WTC11 (cell line): ENCODE measurements around the gene HRH3. TPM values are rescaled to one million over a fixed set of nuclear protein-coding genes. Genes with fewer than 3 reads are reported as not detected.

Experiments
- ATAC-seq: fragments of 200-7000 bp; cut with Tn5 transposase; 2 replicates; pipeline ENCODE4 v1.10.0; 2021; ENCODE audit warnings: mild to moderate bottlenecking, moderate library complexity
- CTCF ChIA-PET: fragments of 300-600 bp; sonication (Branson Sonifier 250); formaldehyde crosslinking; loops from one replicate; lab custom pipeline; 2021; ENCODE audit warnings: antibody characterized with exemption; lab: Charles Lee
- POLR2A ChIA-PET: fragments of 350-600 bp; sonication (Branson Sonifier 250); formaldehyde crosslinking; loops from one replicate; lab custom pipeline; 2021; ENCODE audit warnings: antibody characterized with exemption; lab: Charles Lee
- DNase-seq: peaks from one replicate; pipeline ENCODE4 v3.0.0; 2021; ENCODE audit warnings: low spot score
- H3K27ac Mint-ChIP-seq: 2 replicates; pipeline ENCODE4 v1.8.0; 2021; ENCODE audit warnings: mixed read lengths
- H3K27me3 Mint-ChIP-seq: 2 replicates; pipeline ENCODE4 v1.8.0; 2021; ENCODE audit warnings: low read depth, mild to moderate bottlenecking, moderate library complexity, mixed read lengths
- H3K36me3 Mint-ChIP-seq: 2 replicates; pipeline ENCODE4 v1.8.0; 2021; ENCODE audit warnings: mixed read lengths
- H3K4me1 Mint-ChIP-seq: 2 replicates; pipeline ENCODE4 v1.8.0; 2022; ENCODE audit warnings: mixed read lengths
- H3K4me3 Mint-ChIP-seq: 2 replicates; pipeline ENCODE4 v1.8.0; 2021; ENCODE audit warnings: mild to moderate bottlenecking, moderate library complexity, mixed read lengths
- H3K9me3 Mint-ChIP-seq: 2 replicates; pipeline ENCODE4 v1.8.0; 2021; ENCODE audit warnings: mixed read lengths
- AR ChIP-seq: fragments of 250-450 bp; sonication (Bioruptor Pico); IDR thresholded peaks from 2 replicates; pipeline ENCODE4 v1.9.0; 2021; ENCODE audit warnings: mild to moderate bottlenecking
- ARID4B ChIP-seq: sonication (generic); formaldehyde crosslinking; IDR thresholded peaks from 2 replicates; pipeline ENCODE4 v1.8.0; 2023; ENCODE audit warnings: missing genetic modification reagents, mild to moderate bottlenecking, borderline replicate concordance
- ATF1 ChIP-seq: sonication (generic); formaldehyde crosslinking; IDR thresholded peaks from 2 replicates; pipeline ENCODE4 v1.8.1; 2023; ENCODE audit warnings: mild to moderate bottlenecking, moderate library complexity, missing genetic modification reagents
- CTCF ChIP-seq: fragments of 200-600 bp; IDR thresholded peaks from 2 replicates; pipeline ENCODE4 v1.8.0; 2022; ENCODE audit warnings: antibody characterized with exemption
- ERG ChIP-seq: fragments of 250-450 bp; sonication (Bioruptor Pico); IDR thresholded peaks from 2 replicates; pipeline ENCODE4 v1.8.0; 2021; ENCODE audit warnings: mild to moderate bottlenecking
- JAZF1 ChIP-seq: fragments of 250-450 bp; sonication (Bioruptor Pico); IDR thresholded peaks from 2 replicates; pipeline ENCODE4 v1.9.0; 2021; ENCODE audit warnings: moderate library complexity, mild to moderate bottlenecking, inconsistent platforms
- MYBL2 ChIP-seq: sonication (generic); formaldehyde crosslinking; IDR thresholded peaks from 2 replicates; pipeline ENCODE4 v1.8.1; 2023; ENCODE audit warnings: mild to moderate bottlenecking, moderate library complexity, missing genetic modification reagents
- NFYB ChIP-seq: sonication (generic); formaldehyde crosslinking; conservative IDR thresholded peaks from 2 replicates; pipeline ENCODE4 v1.8.0; 2022; ENCODE audit warnings: low read depth, missing genetic modification reagents
- NR1H2 ChIP-seq: sonication (generic); formaldehyde crosslinking; IDR thresholded peaks from 2 replicates; pipeline ENCODE4 v1.9.0; 2021; ENCODE audit warnings: mild to moderate bottlenecking, moderate library complexity, missing genetic modification reagents
- SMAD3 ChIP-seq: sonication (generic); formaldehyde crosslinking; IDR thresholded peaks from 2 replicates; pipeline ENCODE4 v1.8.0; 2022; ENCODE audit warnings: missing genetic modification reagents, mild to moderate bottlenecking, borderline replicate concordance
- SMAD4 ChIP-seq: sonication (generic); formaldehyde crosslinking; IDR thresholded peaks from 2 replicates; pipeline ENCODE4 v1.8.0; 2022; ENCODE audit warnings: mild to moderate bottlenecking, missing genetic modification reagents
- TEAD1 ChIP-seq: sonication (generic); formaldehyde crosslinking; IDR thresholded peaks from 2 replicates; pipeline ENCODE4 v1.8.0; 2022; ENCODE audit warnings: mild to moderate bottlenecking, missing genetic modification reagents
- ZNF121 ChIP-seq: sonication (generic); formaldehyde crosslinking; IDR thresholded peaks from 2 replicates; pipeline ENCODE4 v1.8.0; 2023; ENCODE audit warnings: missing genetic modification reagents
- ZNF138 ChIP-seq: sonication (generic); formaldehyde crosslinking; conservative IDR thresholded peaks from 2 replicates; pipeline ENCODE4 v1.8.1; 2022; ENCODE audit warnings: mild to moderate bottlenecking, moderate library complexity, missing genetic modification reagents
- ZNF263 ChIP-seq: sonication (generic); formaldehyde crosslinking; IDR thresholded peaks from 2 replicates; pipeline ENCODE4 v1.8.1; 2022; ENCODE audit warnings: low read depth, mild to moderate bottlenecking, moderate library complexity, missing genetic modification reagents
- ZNF416 ChIP-seq: fragments of 250-450 bp; sonication (Bioruptor Pico); IDR thresholded peaks from 2 replicates; pipeline ENCODE4 v1.9.0; 2021; ENCODE audit warnings: mild to moderate bottlenecking, inconsistent platforms
- ZNF671 ChIP-seq: fragments of 250-450 bp; sonication (Bioruptor Pico); IDR thresholded peaks from 2 replicates; pipeline ENCODE4 v1.8.0; 2021; ENCODE audit warnings: mild to moderate bottlenecking
- total RNA-seq: library from RNA; stranded (reverse); gene quantifications from 3 replicates; pipeline ENCODE4 v1.2.3, GENCODE V29; 2021

HRH3 gene
- total RNA-seq, 1 experiment from 2014 or later: 3.3 TPM

GRCh38 chr20:62239278-62239879 is 19.3 kb upstream of the HRH3 start:
- H3K27ac Mint-ChIP-seq: peak overlapping the region; percentile 36; the same call in 1 of the 2 replicates
- H3K27me3 Mint-ChIP-seq: no peaks in the 10 kb centered on the region
- H3K9me3 Mint-ChIP-seq: no peaks in the 10 kb centered on the region
- TF ChIP-seq NFYB (CRISPR knock-in tag) (0 out of 2 replicates have a peak, but pooled peaks have one; percentile 2), ATF1 (CRISPR knock-in tag) (no peak)
- TF ChIP-seq, all 79 proteins: peak for 1
- CTCF ChIA-PET: no interaction called here
- no peak for ATAC-seq
- H3K4me3 Mint-ChIP-seq: peak overlapping the region; percentile 84
- no peak for DNase-seq
- H3K36me3 Mint-ChIP-seq: peaks cover 6% of the 10 kb centered on the region
- POLR2A ChIA-PET: no interaction called here
- H3K4me1 Mint-ChIP-seq: peaks cover 17% of the 10 kb centered on the region

GRCh38 chr20:62238569-62239277 is 18.6 kb upstream of the HRH3 start:
- peaks cover 15% of the 10 kb centered on the region for H3K4me1 Mint-ChIP-seq
- H3K9me3 Mint-ChIP-seq: peaks cover 2% of the 10 kb centered on the region
- ATAC-seq (no peak), DNase-seq (no peak)
- H3K27ac Mint-ChIP-seq: peak overlapping the region; percentile 36; the same call in 1 of the 2 replicates
- peak overlapping the region; percentile 84 for H3K4me3 Mint-ChIP-seq
- H3K36me3 Mint-ChIP-seq: peaks cover 6% of the 10 kb centered on the region
- H3K27me3 Mint-ChIP-seq: no peaks in the 10 kb centered on the region
- CTCF ChIA-PET: interaction anchor here (0.5 to 1.0 kb wide), 5 partner anchors 29 to 144 kb away, joined by 3 to 4 read pairs (median 4); no protein-coding TSS in a partner anchor
- POLR2A ChIA-PET: interaction anchor here (0.7 kb wide), 1 partner anchor 128 kb away, joined by 4 read pairs; no protein-coding TSS in a partner anchor
- TF ChIP-seq NFYB (CRISPR knock-in tag) (0 out of 2 replicates have a peak, but pooled peaks have one; percentile 7), ARID4B (CRISPR knock-in tag) (0 out of 2 replicates have a peak, but pooled peaks have one; percentile 5), NR1H2 (no peak)

GRCh38 chr20:62237801-62238568 is 17.9 kb upstream of the HRH3 start, which contains the start of gene OSBPL2:
Gene OSBPL2, plus strand, starts transcription at chr20:62238521. Its CDS starts 17,664 bp downstream, at chr20:62256185.
- H3K4me3 Mint-ChIP-seq: peak within 1 kb of the TSS; percentile 84
- H3K9me3 Mint-ChIP-seq: peaks cover 5% of the 10 kb centered on the region
- ChIA-PET CTCF (interaction anchor here (0.5 to 1.0 kb wide), 5 partner anchors 29 to 145 kb away, joined by 3 to 4 read pairs (median 4); no protein-coding TSS in a partner anchor), POLR2A (interaction anchor here (0.7 kb wide), 1 partner anchor 128 kb away, joined by 4 read pairs; no protein-coding TSS in a partner anchor)
- H3K36me3 Mint-ChIP-seq: peaks cover 6% of the 10 kb centered on the region
- peak within 1 kb of the TSS; percentile 87 for H3K27ac Mint-ChIP-seq
- DNase-seq: peak; percentile 100
- no peaks in the 10 kb centered on the region for H3K27me3 Mint-ChIP-seq
- ATAC-seq: peak; percentile 97
- H3K4me1 Mint-ChIP-seq: peaks cover 15% of the 10 kb centered on the region
- TF ChIP-seq ATF1 (CRISPR knock-in tag) (no peak), TEAD1 (CRISPR knock-in tag) (no peak), JAZF1 (CRISPR knock-in tag) (no peak), ERG (CRISPR knock-in tag) (no peak), ZNF138 (no peak), ZNF121 (no peak), SMAD3 (CRISPR knock-in tag) (no peak), ZNF671 (CRISPR knock-in tag) (no peak), AR (CRISPR knock-in tag) (no peak), ZNF416 (CRISPR knock-in tag) (no peak), SMAD4 (CRISPR knock-in tag) (no peak), ZNF263 (CRISPR knock-in tag) (no peak), MYBL2 (CRISPR knock-in tag) (no peak), CTCF (no peak)
